ENCODE results near the gene WDR74.
A peak's percentile ranks its signal among the peaks of the same experiment; 100 is the strongest.

DNA sequence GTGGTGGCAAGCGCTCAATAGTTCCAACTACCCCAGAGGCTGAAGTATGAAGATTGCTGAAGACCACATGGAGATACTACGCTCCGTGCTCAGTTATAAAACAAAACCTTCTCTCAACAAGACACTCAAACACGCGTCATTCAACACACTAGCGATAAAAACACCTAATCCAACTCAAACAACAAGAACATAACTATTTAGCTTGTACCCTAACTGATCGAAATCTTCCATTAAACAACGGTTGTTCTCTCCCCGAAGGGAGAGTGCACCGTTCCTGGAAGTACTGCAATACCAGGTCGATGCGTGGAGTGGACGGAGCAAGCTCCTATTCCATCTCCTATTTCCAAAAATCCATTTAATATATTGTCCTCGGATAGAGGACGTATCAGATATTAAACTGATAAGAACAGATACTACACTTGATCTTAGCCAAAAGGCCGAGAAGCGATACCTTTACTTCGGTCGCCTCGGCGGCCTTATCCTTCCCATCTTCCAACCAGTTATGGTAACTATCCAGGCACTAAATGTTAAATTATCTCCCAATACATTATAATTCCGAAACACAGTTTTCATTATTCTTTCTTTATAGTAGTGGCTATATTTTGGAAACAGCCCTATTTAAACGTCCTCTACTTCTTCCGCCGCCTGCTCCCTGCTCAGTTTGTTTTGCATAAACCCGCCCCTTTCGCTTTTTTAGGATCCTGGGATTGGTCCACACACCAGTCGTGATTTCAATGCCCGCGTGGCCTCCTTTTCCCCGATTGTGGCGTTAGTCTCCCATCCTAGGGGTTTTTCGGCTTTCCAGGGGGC is 2.2 kb upstream of the WDR74 start:
- TF ChIP-seq POLR2A (IDR thresholded peaks at IDR 0.05) (peak in 2 of 4 donors; percentile 99 to 100), POLR2AphosphoS5 (IDR thresholded peaks at IDR 0.05) (peak; percentile 98 to 100 (median 100))
- TF ChIP-seq, protein P1, sequence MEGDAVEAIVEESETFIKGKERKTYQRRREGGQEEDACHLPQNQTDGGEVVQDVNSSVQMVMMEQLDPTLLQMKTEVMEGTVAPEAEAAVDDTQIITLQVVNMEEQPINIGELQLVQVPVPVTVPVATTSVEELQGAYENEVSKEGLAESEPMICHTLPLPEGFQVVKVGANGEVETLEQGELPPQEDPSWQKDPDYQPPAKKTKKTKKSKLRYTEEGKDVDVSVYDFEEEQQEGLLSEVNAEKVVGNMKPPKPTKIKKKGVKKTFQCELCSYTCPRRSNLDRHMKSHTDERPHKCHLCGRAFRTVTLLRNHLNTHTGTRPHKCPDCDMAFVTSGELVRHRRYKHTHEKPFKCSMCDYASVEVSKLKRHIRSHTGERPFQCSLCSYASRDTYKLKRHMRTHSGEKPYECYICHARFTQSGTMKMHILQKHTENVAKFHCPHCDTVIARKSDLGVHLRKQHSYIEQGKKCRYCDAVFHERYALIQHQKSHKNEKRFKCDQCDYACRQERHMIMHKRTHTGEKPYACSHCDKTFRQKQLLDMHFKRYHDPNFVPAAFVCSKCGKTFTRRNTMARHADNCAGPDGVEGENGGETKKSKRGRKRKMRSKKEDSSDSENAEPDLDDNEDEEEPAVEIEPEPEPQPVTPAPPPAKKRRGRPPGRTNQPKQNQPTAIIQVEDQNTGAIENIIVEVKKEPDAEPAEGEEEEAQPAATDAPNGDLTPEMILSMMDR (IDR thresholded peaks at IDR 0.05): peak in 1 of 7 experiments; percentile 12

Data from stomach (tissue), 4 donors.